LoVo (cell line): ENCODE results near the gene CDKAL1.
"Not testable (repeated sequence)": the region's sequence is repeated elsewhere in the genome, so short reads cannot be mapped to it uniquely, and the experiment has no call there.

Source experiments
- DNase-seq: peaks from one replicate; pipeline ENCODE4 v3.0.0-alpha.2; 2016; ENCODE audit warnings: low spot score

The CDKAL1 gene

GRCh38 chr6:20594299-20594853 lies 60.1 kb downstream of the CDKAL1 start:
- DNase-seq: not testable (repeated sequence)

- no peak for DNase-seq
Observed at GRCh38 chr6:20599302-20600051, 65.2 kb downstream of the CDKAL1 start.

GRCh38 chr6:20600831-20601230 lies 66.6 kb downstream of the CDKAL1 start:
- DNase-seq: no peak

GRCh38 chr6:20604159-20604558 lies 69.9 kb downstream of the CDKAL1 start:
- no peak for DNase-seq

- DNase-seq: no peak
Observed at GRCh38 chr6:20605061-20605460, 70.8 kb downstream of the CDKAL1 start.

GRCh38 chr6:20605581-20605980 lies 71.3 kb downstream of the CDKAL1 start:
- no peak for DNase-seq

GRCh38 chr6:20606831-20607230 lies 72.6 kb downstream of the CDKAL1 start:
- no peak for DNase-seq

GRCh38 chr6:20608356-20608755 lies 74.1 kb downstream of the CDKAL1 start:
- DNase-seq: no peak

- no peak for DNase-seq
Observed at GRCh38 chr6:20608905-20609304, 74.6 kb downstream of the CDKAL1 start.

GRCh38 chr6:20609924-20610323 lies 75.7 kb downstream of the CDKAL1 start:
- DNase-seq: not testable (repeated sequence)

GRCh38 chr6:20610636-20611370 lies 76.5 kb downstream of the CDKAL1 start:
- no peak for DNase-seq

- DNase-seq: not testable (repeated sequence)
Observed at GRCh38 chr6:20617537-20617936, 83.3 kb downstream of the CDKAL1 start.

- DNase-seq: no peak
Observed at GRCh38 chr6:20620043-20620442, 85.8 kb downstream of the CDKAL1 start.

GRCh38 chr6:20623761-20624160 lies 89.5 kb downstream of the CDKAL1 start:
- no peak for DNase-seq

GRCh38 chr6:20626165-20626564 lies 91.9 kb downstream of the CDKAL1 start:
- no peak for DNase-seq

GRCh38 chr6:20629509-20629908 lies 95.3 kb downstream of the CDKAL1 start:
- DNase-seq: no peak

GRCh38 chr6:20630136-20630535 lies 95.9 kb downstream of the CDKAL1 start:
- no peak for DNase-seq

GRCh38 chr6:20630617-20631548 lies 96.6 kb downstream of the CDKAL1 start:
- peak; percentile 78 for DNase-seq

GRCh38 chr6:20631549-20631924 lies 97.3 kb downstream of the CDKAL1 start:
- DNase-seq: no peak

GRCh38 chr6:20632696-20633095 lies 98.4 kb downstream of the CDKAL1 start:
- DNase-seq: no peak

GRCh38 chr6:20633566-20634340 lies 99.5 kb downstream of the CDKAL1 start:
- no peak for DNase-seq
